Uterus (tissue), 2 donors: ENCODE data around the gene CD300H.

Source experiments
- CTCF ChIP-seq, 4 experiments: fragments of 200-600 bp in 2 of 4; fragments of 450-650 bp in 2 of 4; sonication (generic) in 2 of 4; IDR thresholded peaks; one replicate each; pipeline ENCODE4 v1.5.1; 2016 to 2019; ENCODE audit warnings: antibody characterized with exemption in 4 of 4, mild to moderate bottlenecking in 2 of 4, moderate library complexity in 1 of 4
- POLR2A ChIP-seq, 2 donors: fragments of 450-650 bp; IDR thresholded peaks; one replicate each; pipeline ENCODE4 v1.6.1; 2016; ENCODE audit warnings: antibody characterized with exemption in 2 of 2, mild to moderate bottlenecking in 1 of 2, moderate library complexity in 1 of 2

DNA sequence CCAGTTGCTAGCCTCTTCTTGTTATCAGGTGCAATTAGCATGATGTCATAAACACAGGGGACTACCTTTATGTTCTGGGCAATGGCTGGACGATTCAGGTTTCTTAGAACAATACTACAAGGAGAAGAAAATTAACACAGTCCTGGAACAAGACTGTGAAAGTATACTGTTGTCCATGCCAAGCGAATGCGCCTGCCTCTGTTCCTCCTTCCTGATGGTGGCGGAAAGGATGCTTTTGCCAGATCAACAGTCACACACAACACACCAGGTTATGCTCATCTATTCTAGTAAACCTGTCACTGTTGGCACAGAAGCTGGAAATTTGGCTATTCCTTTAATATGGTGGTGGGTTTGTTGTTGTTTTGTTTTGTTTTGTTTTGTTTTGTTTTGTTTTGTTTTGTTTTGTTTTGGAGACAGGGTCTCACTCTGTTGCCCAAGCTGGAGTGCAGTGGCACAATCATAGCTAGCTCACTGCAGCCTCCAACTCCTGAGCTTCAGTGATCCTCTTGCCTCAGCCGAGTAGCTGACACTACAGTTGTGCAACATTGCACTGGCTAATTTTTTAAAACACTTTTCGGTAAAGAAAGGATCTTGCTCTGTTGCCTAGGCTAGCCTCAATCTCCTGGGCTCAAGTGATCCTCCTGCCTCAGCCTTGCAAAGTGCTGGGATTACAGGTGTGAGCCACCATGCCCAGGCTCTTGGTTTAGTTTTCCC lies 27.9 kb upstream of the CD300H start:
- TF ChIP-seq CTCF (IDR thresholded peaks at IDR 0.05), result no peak
- no peak for TF ChIP-seq POLR2A (IDR thresholded peaks at IDR 0.05)
